Gastroesophageal sphincter (tissue), 4 donors: Measurements from ENCODE around the gene ZNF160. TPM values are rescaled to one million over a fixed set of nuclear protein-coding genes. Genes with fewer than 3 reads are reported as not detected.
A peak's percentile ranks its signal among the peaks of the same experiment; 100 is the strongest.
"Not testable (repeated sequence)": the region's sequence is repeated elsewhere in the genome, so short reads cannot be mapped to it uniquely, and the experiment has no call there.

Source experiments
- ATAC-seq: fragments of 150-250 bp; one replicate; pipeline ENCODE4 v1.9.1; 2016; ENCODE audit warnings: mild to moderate bottlenecking, moderate library complexity
- H3K27ac ChIP-seq, 4 donors: fragments of 200-600 bp; sonication (generic) in 3 of 4; 1 replicate in 3 of 4; 2 replicates in 1 of 4; pipeline ENCODE4 v1.5.1; 2016 to 2019
- H3K27me3 ChIP-seq: fragments of 200-600 bp; sonication (generic); one replicate; pipeline ENCODE4 v1.5.1; 2019
- H3K36me3 ChIP-seq, 2 donors: fragments of 200-600 bp; sonication (generic); one replicate each; pipeline ENCODE4 v1.5.1; 2019; ENCODE audit warnings: control low read depth in 1 of 2
- H3K4me1 ChIP-seq, 3 donors: fragments of 200-600 bp; sonication (generic); 1 replicate in 2 of 3; 2 replicates in 1 of 3; pipeline ENCODE4 v1.5.1; 2016 to 2019; ENCODE audit warnings: control low read depth in 2 of 3
- H3K4me3 ChIP-seq, 2 donors: fragments of 200-600 bp; sonication (generic); one replicate each; pipeline ENCODE4 v1.5.1; 2019; ENCODE audit warnings: mild to moderate bottlenecking in 1 of 2, moderate library complexity in 1 of 2
- H3K9me3 ChIP-seq, 3 donors: fragments of 200-600 bp; sonication (generic); one replicate each; pipeline ENCODE4 v1.5.1; 2017 to 2019; ENCODE audit warnings: control low read depth in 2 of 3
- CTCF ChIP-seq, 4 experiments: fragments of 200-600 bp in 2 of 4; fragments of 450-650 bp in 2 of 4; sonication (generic) in 1 of 4; IDR thresholded peaks; one replicate each; pipeline ENCODE4 v1.5.1; 2017 to 2019; ENCODE audit warnings: antibody characterized with exemption in 4 of 4, mild to moderate bottlenecking in 2 of 4, moderate library complexity in 2 of 4
- EP300 ChIP-seq: sonication (generic); formaldehyde crosslinking; IDR thresholded peaks from one replicate; pipeline ENCODE4 v1.6.1; 2017; ENCODE audit warnings: antibody characterized with exemption, mild to moderate bottlenecking
- POLR2A ChIP-seq, 2 donors: fragments of 450-650 bp; IDR thresholded peaks; one replicate each; pipeline ENCODE4 v1.6.1; 2017; ENCODE audit warnings: antibody characterized with exemption in 2 of 2, mild to moderate bottlenecking in 2 of 2, moderate library complexity in 1 of 2
- POLR2AphosphoS5 ChIP-seq: sonication (generic); formaldehyde crosslinking; IDR thresholded peaks from one replicate; pipeline ENCODE4 v1.6.1; 2017; ENCODE audit warnings: antibody characterized with exemption
- WGBS, 2 donors: methylation state at CpG; one replicate each; pipeline ENCODE4 v1.1.5; 2018; ENCODE audit warnings: low coverage in 1 of 2; 5-methylcytosine and 5-hydroxymethylcytosine counted together
- total RNA-seq, 4 donors: library from RNA; depleted of rRNA; stranded (reverse); fragments of >200 nt; gene quantifications; one replicate each; pipeline ENCODE4 v1.1.0, GENCODE V29; 2016

ZNF160 gene
- total RNA-seq, 4 donors from 2014 or later, result 21.4 to 71.1 (median 31.7) TPM

- Histone ChIP-seq H3K36me3 (no peaks in the 10 kb centered on the region), H3K4me1 (peaks cover 0 to 19% (median 0%) of the 10 kb centered on the region in 3 donors), H3K27me3 (no peaks in the 10 kb centered on the region), H3K9me3 (peaks cover 0 to 5% (median 0%) of the 10 kb centered on the region in 3 donors), H3K27ac (peak within 1 kb of the TSS; percentile 59 to 85 (median 76)), H3K4me3 (peak within 1 kb of the TSS; percentile 57 to 87)
- TF ChIP-seq EP300, result no peak
- peak in 1 of 2 donors; percentile 16 for TF ChIP-seq POLR2A (IDR thresholded peaks at IDR 0.05)
- ATAC-seq, result peak; percentile 81
- WGBS, 2 donors, result 0 to 1% methylated on average over 12 to 25 of the region's 51 CpGs
Observed at GRCh38 chr19:53132141-53132991, 29.1 kb upstream of the ZNF160 start, which contains the start of gene ZNF415. ZNF415 (minus strand) TSS chr19:53132910; CDS start chr19:53122676, 10,234 bp downstream.

DNA sequence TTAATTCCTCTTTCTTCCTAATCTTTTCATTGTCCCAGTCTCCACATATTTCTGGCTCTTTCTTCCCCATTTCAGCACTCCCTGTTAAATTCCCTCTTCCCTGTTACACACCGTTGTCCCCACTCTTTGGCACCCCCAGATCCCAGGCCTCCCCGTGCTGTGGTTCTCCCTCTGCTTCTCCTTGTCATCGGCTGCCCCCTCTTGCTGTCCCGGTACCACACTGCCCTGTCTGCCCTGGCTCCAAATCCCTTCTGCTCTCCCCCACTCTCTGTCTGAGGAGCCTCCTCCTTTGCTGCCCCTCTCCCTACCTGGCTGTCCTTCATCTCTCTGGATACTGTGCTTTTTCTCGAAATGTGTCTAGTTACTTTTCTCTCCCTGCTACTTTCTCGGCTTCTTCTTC is 28.5 kb upstream of the ZNF160 start:
- H3K9me3 ChIP-seq, result peaks cover 0 to under 1% (median 0%) of the 10 kb centered on the region in 3 donors
- WGBS, 2 donors, result 29 to 31% methylated on average over 6 of the region's 6 CpGs
- H3K27me3 ChIP-seq, result no peaks in the 10 kb centered on the region
- peak overlapping the region in 2 of 4 donors; percentile 85 for H3K27ac ChIP-seq
- TF ChIP-seq POLR2AphosphoS5 (no peak), EP300 (no peak), POLR2A (IDR thresholded peaks at IDR 0.05) (no peak), CTCF (IDR thresholded peaks at IDR 0.05) (no peak)
- H3K36me3 ChIP-seq, result no peaks in the 10 kb centered on the region
- no peak for ATAC-seq
- peak overlapping the region in 1 of 2 donors; percentile 57 for H3K4me3 ChIP-seq
- peaks cover 0 to 19% (median 0%) of the 10 kb centered on the region in 3 donors for H3K4me1 ChIP-seq

- Histone ChIP-seq H3K4me1 (peaks cover 0 to 19% (median 0%) of the 10 kb centered on the region in 3 donors), H3K36me3 (no peaks in the 10 kb centered on the region), H3K27ac (no peak overlapping the region), H3K27me3 (no peaks in the 10 kb centered on the region), H3K9me3 (no peaks in the 10 kb centered on the region), H3K4me3 (no peak overlapping the region)
- 88 to 97% methylated on average over 3 to 4 of the region's 4 CpGs for WGBS, 2 donors
- TF ChIP-seq POLR2AphosphoS5, result no peak
- no peak for TF ChIP-seq POLR2A (IDR thresholded peaks at IDR 0.05)
- no peak for TF ChIP-seq CTCF (IDR thresholded peaks at IDR 0.05)
- no peak for TF ChIP-seq EP300
- no peak for ATAC-seq
Observed at GRCh38 chr19:53131085-53131590, 27.9 kb upstream of the ZNF160 start.

GRCh38 chr19:53130506-53130905 is 27.3 kb upstream of the ZNF160 start:
- H3K9me3 ChIP-seq, result no peaks in the 10 kb centered on the region
- TF ChIP-seq EP300, result no peak
- TF ChIP-seq POLR2A (IDR thresholded peaks at IDR 0.05), result no peak
- TF ChIP-seq POLR2AphosphoS5, result no peak
- TF ChIP-seq CTCF (IDR thresholded peaks at IDR 0.05), result no peak
- H3K4me3 ChIP-seq, result no peak overlapping the region
- no peak overlapping the region for H3K27ac ChIP-seq
- no peak for ATAC-seq
- H3K27me3 ChIP-seq, result no peaks in the 10 kb centered on the region
- 72 to 93% methylated on average over 2 to 7 of the region's 7 CpGs for WGBS, 2 donors
- no peaks in the 10 kb centered on the region for H3K36me3 ChIP-seq
- peaks cover 0 to 19% (median 0%) of the 10 kb centered on the region in 3 donors for H3K4me1 ChIP-seq

DNA sequence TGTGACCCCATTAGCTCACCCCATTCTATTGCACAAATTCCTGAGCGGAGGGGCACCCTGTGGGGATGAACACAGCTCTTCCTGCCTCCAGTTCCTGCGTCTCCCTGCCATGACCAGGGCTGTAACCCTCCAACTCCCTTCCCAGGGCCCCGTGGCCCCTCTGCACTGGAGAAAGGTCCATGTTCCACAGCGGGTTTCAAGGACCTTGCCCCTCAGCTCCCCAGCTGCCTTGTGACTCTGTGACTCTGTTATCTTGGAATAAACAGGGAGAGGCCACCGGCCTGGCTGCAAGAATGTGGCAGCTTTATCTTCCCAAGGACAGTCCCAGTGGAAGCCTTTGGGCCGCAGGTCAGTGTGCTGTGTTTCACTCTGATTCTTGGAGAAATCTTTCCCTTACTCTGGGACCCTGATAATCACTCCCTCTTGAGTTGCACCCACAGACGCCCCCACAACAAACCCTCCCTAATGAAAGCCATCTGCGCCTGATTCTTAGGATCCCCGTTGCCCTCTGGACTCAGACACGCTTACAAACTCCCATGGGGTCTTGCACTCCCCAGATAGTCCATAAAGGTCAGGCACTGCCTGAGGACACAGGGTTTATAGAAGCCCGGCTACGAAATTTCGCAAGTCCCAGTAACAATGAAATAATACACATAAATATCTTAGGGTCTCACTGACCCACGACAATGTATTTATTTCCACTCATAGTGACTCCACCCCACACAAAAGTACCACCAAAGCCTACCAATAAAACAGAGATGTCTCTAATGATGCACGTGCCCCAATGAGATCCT is 23.7 kb upstream of the ZNF160 start:
- H3K4me3 ChIP-seq, H3K27me3 ChIP-seq, H3K9me3 ChIP-seq, H3K36me3 ChIP-seq, ATAC-seq, H3K27ac ChIP-seq: not testable (repeated sequence)
- peaks cover 0 to 15% (median 0%) of the 10 kb centered on the region in 3 donors for H3K4me1 ChIP-seq
- 65% methylated on average over 6 of the region's 15 CpGs; no CpG with 5 or more reads in 1 of the 2 donors for WGBS, 2 donors
